Measurements from ENCODE around the gene CST3. TPM values are rescaled to one million over a fixed set of nuclear protein-coding genes. Genes with fewer than 3 reads are reported as not detected.

CST3 gene
- total and polyA plus RNA-seq, 3 experiments from 2014 or later, result 3.0 to 5.3 (median 4.9) TPM

GRCh38 chr20:23654000-23654399 lies 16.2 kb upstream of the CST3 start:
- H3K27me3 ChIP-seq (ENCODE audit: insufficient read depth, low read length, poor library complexity, severe bottlenecking), result no peaks in the 10 kb centered on the region
- Mint-ChIP-seq H3K27me3 (peaks cover 9 to 28% of the 10 kb centered on the region in 2 donors), H3K4me1 (no peaks in the 10 kb centered on the region), H3K9me3 (no peaks in the 10 kb centered on the region), H3K27ac (no peak overlapping the region), H3K36me3 (no peaks in the 10 kb centered on the region), H3K4me3 (no peak overlapping the region)
- ChIA-PET POLR2A (no interaction called here), CTCF (no interaction called here)
- H3K9me3 ChIP-seq (ENCODE audit: low read length), result no peaks in the 10 kb centered on the region
- H3K27ac ChIP-seq (ENCODE audit: low read depth, low read length), result no peak overlapping the region
- no peaks in the 10 kb centered on the region for H3K36me3 ChIP-seq (ENCODE audit: insufficient read depth, low read length)
- H3K4me1 ChIP-seq (ENCODE audit: insufficient read depth, low read length), result no peaks in the 10 kb centered on the region
- H3K4me3 ChIP-seq (ENCODE audit: low read length), result no peak overlapping the region
- DNase-seq, result no peak

- Histone ChIP-seq H3K9me3 (ENCODE audit: low read length) (no peaks in the 10 kb centered on the region), H3K27ac (ENCODE audit: low read depth, low read length) (no peak overlapping the region), H3K4me3 (ENCODE audit: low read length) (no peak overlapping the region), H3K4me1 (ENCODE audit: insufficient read depth, low read length) (no peaks in the 10 kb centered on the region), H3K27me3 (ENCODE audit: insufficient read depth, low read length, poor library complexity, severe bottlenecking) (no peaks in the 10 kb centered on the region), H3K36me3 (ENCODE audit: insufficient read depth, low read length) (no peaks in the 10 kb centered on the region)
- no peak for DNase-seq
- CTCF ChIA-PET, result no interaction called here
- Mint-ChIP-seq H3K4me1 (no peaks in the 10 kb centered on the region), H3K36me3 (no peaks in the 10 kb centered on the region), H3K9me3 (no peaks in the 10 kb centered on the region), H3K27ac (peak overlapping the region in 1 of 8 donors; percentile 55), H3K4me3 (no peak overlapping the region), H3K27me3 (peaks cover 9 to 28% of the 10 kb centered on the region in 2 donors)
- POLR2A ChIA-PET, result no interaction called here
These were observed 15.7 kb upstream of the CST3 start for GRCh38 chr20:23653400-23653938.

- CTCF ChIA-PET, result no interaction called here
These were observed 15.2 kb upstream of the CST3 start for GRCh38 chr20:23652926-23653325.

GRCh38 chr20:23652371-23652770 lies 14.6 kb upstream of the CST3 start:
- no peak overlapping the region for H3K27ac Mint-ChIP-seq
- ChIA-PET CTCF (no interaction called here), POLR2A (no interaction called here)
- no peaks in the 10 kb centered on the region for H3K4me1 ChIP-seq (ENCODE audit: insufficient read depth, low read length)
- H3K4me3 ChIP-seq (ENCODE audit: low read length), result no peak overlapping the region
- no peaks in the 10 kb centered on the region for H3K9me3 Mint-ChIP-seq
- H3K27me3 Mint-ChIP-seq, result peaks cover 9 to 28% of the 10 kb centered on the region in 2 donors
- no peak overlapping the region for H3K27ac ChIP-seq (ENCODE audit: low read depth, low read length)
- no peak for DNase-seq
- H3K4me1 Mint-ChIP-seq, result no peaks in the 10 kb centered on the region
- H3K9me3 ChIP-seq (ENCODE audit: low read length), result no peaks in the 10 kb centered on the region
- H3K27me3 ChIP-seq (ENCODE audit: insufficient read depth, low read length, poor library complexity, severe bottlenecking), result no peaks in the 10 kb centered on the region
- H3K4me3 Mint-ChIP-seq, result no peak overlapping the region
- no peaks in the 10 kb centered on the region for H3K36me3 Mint-ChIP-seq
- H3K36me3 ChIP-seq (ENCODE audit: insufficient read depth, low read length), result no peaks in the 10 kb centered on the region

More at GRCh38 chr20:23652926-23653325, 15.2 kb upstream of the CST3 start:
- H3K4me1 ChIP-seq (ENCODE audit: insufficient read depth, low read length), result no peaks in the 10 kb centered on the region
- Mint-ChIP-seq H3K36me3 (no peaks in the 10 kb centered on the region), H3K9me3 (no peaks in the 10 kb centered on the region), H3K27ac (no peak overlapping the region), H3K4me1 (no peaks in the 10 kb centered on the region), H3K27me3 (peaks cover 9 to 28% of the 10 kb centered on the region in 2 donors), H3K4me3 (no peak overlapping the region)
- no peaks in the 10 kb centered on the region for H3K27me3 ChIP-seq (ENCODE audit: insufficient read depth, low read length, poor library complexity, severe bottlenecking)
- H3K27ac ChIP-seq (ENCODE audit: low read depth, low read length), result no peak overlapping the region
- no peak overlapping the region for H3K4me3 ChIP-seq (ENCODE audit: low read length)
- POLR2A ChIA-PET, result no interaction called here
- H3K9me3 ChIP-seq (ENCODE audit: low read length), result no peaks in the 10 kb centered on the region
- DNase-seq, result no peak
- no peaks in the 10 kb centered on the region for H3K36me3 ChIP-seq (ENCODE audit: insufficient read depth, low read length)

- DNase-seq, result no peak
- no peaks in the 10 kb centered on the region for H3K9me3 Mint-ChIP-seq
- no peak overlapping the region for H3K27ac Mint-ChIP-seq
- no peak overlapping the region for H3K4me3 ChIP-seq (ENCODE audit: low read length)
- H3K4me3 Mint-ChIP-seq, result no peak overlapping the region
- H3K27me3 Mint-ChIP-seq, result peaks cover 6 to 25% of the 10 kb centered on the region in 2 donors
- ChIA-PET CTCF (no interaction called here), POLR2A (no interaction called here)
- no peaks in the 10 kb centered on the region for H3K36me3 ChIP-seq (ENCODE audit: insufficient read depth, low read length)
- no peaks in the 10 kb centered on the region for H3K4me1 Mint-ChIP-seq
- no peaks in the 10 kb centered on the region for H3K36me3 Mint-ChIP-seq
- H3K27ac ChIP-seq (ENCODE audit: low read depth, low read length), result no peak overlapping the region
- H3K9me3 ChIP-seq (ENCODE audit: low read length), result no peaks in the 10 kb centered on the region
- H3K27me3 ChIP-seq (ENCODE audit: insufficient read depth, low read length, poor library complexity, severe bottlenecking), result no peaks in the 10 kb centered on the region
- H3K4me1 ChIP-seq (ENCODE audit: insufficient read depth, low read length), result no peaks in the 10 kb centered on the region
These were observed 13.4 kb upstream of the CST3 start for GRCh38 chr20:23651117-23651516.

GRCh38 chr20:23649830-23650417 lies 12.2 kb upstream of the CST3 start:
- H3K27ac ChIP-seq (ENCODE audit: low read depth, low read length), result no peak overlapping the region
- no peak overlapping the region for H3K27ac Mint-ChIP-seq
- DNase-seq, result no peak
- no peaks in the 10 kb centered on the region for H3K36me3 ChIP-seq (ENCODE audit: insufficient read depth, low read length)
- H3K36me3 Mint-ChIP-seq, result no peaks in the 10 kb centered on the region
- POLR2A ChIA-PET, result no interaction called here
- H3K4me3 Mint-ChIP-seq, result no peak overlapping the region
- CTCF ChIA-PET, result no interaction called here
- H3K9me3 Mint-ChIP-seq, result no peaks in the 10 kb centered on the region
- peaks cover 6 to 17% of the 10 kb centered on the region in 2 donors for H3K27me3 Mint-ChIP-seq
- H3K4me3 ChIP-seq (ENCODE audit: low read length), result no peak overlapping the region
- no peaks in the 10 kb centered on the region for H3K27me3 ChIP-seq (ENCODE audit: insufficient read depth, low read length, poor library complexity, severe bottlenecking)
- H3K4me1 ChIP-seq (ENCODE audit: insufficient read depth, low read length), result no peaks in the 10 kb centered on the region
- H3K9me3 ChIP-seq (ENCODE audit: low read length), result no peaks in the 10 kb centered on the region
- H3K4me1 Mint-ChIP-seq, result no peaks in the 10 kb centered on the region

- Mint-ChIP-seq H3K9me3 (no peaks in the 10 kb centered on the region), H3K4me3 (no peak overlapping the region), H3K27me3 (peaks cover 4 to 11% of the 10 kb centered on the region in 2 donors), H3K36me3 (no peaks in the 10 kb centered on the region), H3K27ac (no peak overlapping the region), H3K4me1 (no peaks in the 10 kb centered on the region)
- Histone ChIP-seq H3K36me3 (ENCODE audit: insufficient read depth, low read length) (no peaks in the 10 kb centered on the region), H3K27me3 (ENCODE audit: insufficient read depth, low read length, poor library complexity, severe bottlenecking) (no peaks in the 10 kb centered on the region), H3K4me1 (ENCODE audit: insufficient read depth, low read length) (no peaks in the 10 kb centered on the region), H3K27ac (ENCODE audit: low read depth, low read length) (no peak overlapping the region), H3K9me3 (ENCODE audit: low read length) (no peaks in the 10 kb centered on the region), H3K4me3 (ENCODE audit: low read length) (no peak overlapping the region)
- CTCF ChIA-PET, result no interaction called here
- POLR2A ChIA-PET, result no interaction called here
- DNase-seq, result no peak
These were observed 11.5 kb upstream of the CST3 start for GRCh38 chr20:23649242-23649641.

GRCh38 chr20:23647346-23647745 lies 9.6 kb upstream of the CST3 start:
- peaks cover 0 to 3% of the 10 kb centered on the region in 2 donors for H3K27me3 Mint-ChIP-seq
- ChIA-PET POLR2A (no interaction called here), CTCF (no interaction called here)
- DNase-seq, result no peak
- H3K9me3 Mint-ChIP-seq, result no peaks in the 10 kb centered on the region
- Histone ChIP-seq H3K4me3 (ENCODE audit: low read length) (no peak overlapping the region), H3K36me3 (ENCODE audit: insufficient read depth, low read length) (no peaks in the 10 kb centered on the region), H3K27me3 (ENCODE audit: insufficient read depth, low read length, poor library complexity, severe bottlenecking) (no peaks in the 10 kb centered on the region), H3K4me1 (ENCODE audit: insufficient read depth, low read length) (no peaks in the 10 kb centered on the region), H3K27ac (ENCODE audit: low read depth, low read length) (no peak overlapping the region), H3K9me3 (ENCODE audit: low read length) (no peaks in the 10 kb centered on the region)
- no peaks in the 10 kb centered on the region for H3K36me3 Mint-ChIP-seq
- no peaks in the 10 kb centered on the region for H3K4me1 Mint-ChIP-seq
- H3K27ac Mint-ChIP-seq, result no peak overlapping the region
- H3K4me3 Mint-ChIP-seq, result no peak overlapping the region
